GM23338 (cell line): ENCODE results near the gene ICAM1. TPM values are rescaled to one million over a fixed set of nuclear protein-coding genes. Genes with fewer than 3 reads are reported as not detected.

Experiments used
- ATAC-seq: fragments of 200-7000 bp; cut with Tn5 transposase; 3 replicates; pipeline ENCODE4 v1.9.1; 2020
- DNase-seq: peaks from one replicate; pipeline ENCODE4 v3.0.0-alpha.2; 2015; ENCODE audit warnings: low spot score
- H2AFZ ChIP-seq: fragments of 200-600 bp; sonication (generic); 2 replicates; pipeline ENCODE4 v1.8.0; 2016; ENCODE audit warnings: antibody characterized with exemption, mild to moderate bottlenecking, moderate library complexity
- H3F3A ChIP-seq: fragments of 200-600 bp; sonication (generic); replicated peaks from 2 replicates; pipeline ENCODE4 v1.8.0; 2017; ENCODE audit warnings: antibody characterized with exemption, mixed run types, low read depth
- H3K27ac ChIP-seq: fragments of 200-600 bp; sonication (generic); 2 replicates; pipeline ENCODE4 v1.6.1; 2016; ENCODE audit warnings: low read depth
- H3K27me3 ChIP-seq: fragments of 200-600 bp; sonication (generic); 2 replicates; pipeline ENCODE4 v1.8.0; 2016; ENCODE audit warnings: mild to moderate bottlenecking, mixed run types, moderate library complexity; ENCODE audit not compliant: insufficient read depth
- H3K36me3 ChIP-seq: fragments of 200-600 bp; sonication (generic); 2 replicates; pipeline ENCODE4 v1.8.0; 2016; ENCODE audit warnings: mild to moderate bottlenecking; ENCODE audit not compliant: insufficient read depth
- H3K4me1 ChIP-seq: fragments of 200-600 bp; sonication (generic); 2 replicates; pipeline ENCODE4 v1.8.0; 2016; ENCODE audit warnings: mild to moderate bottlenecking, moderate library complexity; ENCODE audit not compliant: insufficient read depth
- H3K4me2 ChIP-seq: fragments of 200-600 bp; sonication (generic); 2 replicates; pipeline ENCODE4 v1.7.1; 2017; ENCODE audit warnings: mixed run types
- H3K4me3 ChIP-seq: fragments of 200-600 bp; sonication (generic); 2 replicates; pipeline ENCODE4 v1.6.1; 2016; ENCODE audit warnings: mixed run types
- H3K79me2 ChIP-seq: fragments of 200-600 bp; sonication (generic); replicated peaks from 2 replicates; pipeline ENCODE4 v1.8.0; 2017; ENCODE audit warnings: mild to moderate bottlenecking; ENCODE audit not compliant: insufficient read depth
- H3K9me2 ChIP-seq: fragments of 200-600 bp; sonication (generic); 2 replicates; pipeline ENCODE4 v1.8.0; 2017; ENCODE audit not compliant: insufficient read depth
- H4K20me1 ChIP-seq: fragments of 200-600 bp; sonication (generic); replicated peaks from 2 replicates; pipeline ENCODE4 v1.8.0; 2017; ENCODE audit warnings: mild to moderate bottlenecking; ENCODE audit not compliant: insufficient read depth
- H3K27ac Mint-ChIP-seq: 2 replicates; pipeline ENCODE4 v1.8.0; 2020; ENCODE audit warnings: inconsistent platforms, mild to moderate bottlenecking, moderate library complexity, mixed read lengths
- H3K27me3 Mint-ChIP-seq: 3 replicates; pipeline ENCODE4 v1.8.0; 2022; ENCODE audit warnings: low read depth, mild to moderate bottlenecking, moderate library complexity, mixed read lengths, inconsistent platforms; ENCODE audit not compliant: insufficient read depth, poor library complexity
- H3K36me3 Mint-ChIP-seq: 3 replicates; pipeline ENCODE4 v1.8.0; 2021; ENCODE audit warnings: low read depth, mild to moderate bottlenecking, inconsistent platforms, moderate library complexity, mixed read lengths
- H3K4me1 Mint-ChIP-seq: 3 replicates; pipeline ENCODE4 v1.8.0; 2020; ENCODE audit warnings: mild to moderate bottlenecking, inconsistent platforms, mixed read lengths
- H3K4me3 Mint-ChIP-seq: 3 replicates; pipeline ENCODE4 v1.8.0; 2021; ENCODE audit warnings: moderate library complexity, mild to moderate bottlenecking, inconsistent platforms, mixed read lengths
- H3K9me3 Mint-ChIP-seq: 3 replicates; pipeline ENCODE4 v1.8.0; 2020; ENCODE audit warnings: moderate library complexity, mild to moderate bottlenecking, inconsistent platforms, mixed read lengths
- CREB1 ChIP-seq: fragments of 250-450 bp; sonication (Bioruptor Pico); IDR thresholded peaks from 2 replicates; pipeline ENCODE4 v1.5.0; 2020; ENCODE audit warnings: low read depth, mild to moderate bottlenecking, moderate library complexity
- CTCF ChIP-seq, 2 experiments: fragments of 200-600 bp in 1 of 2; sonication (generic) in 1 of 2; conservative IDR thresholded peaks; 2 replicates each; pipeline versions ENCODE4 v1.5.1 to v1.6.1; 2016 to 2017; ENCODE audit warnings: antibody characterized with exemption in 2 of 2, low read depth in 2 of 2, mild to moderate bottlenecking in 2 of 2, moderate library complexity in 1 of 2
- ETS1 ChIP-seq: IDR thresholded peaks from 2 replicates; pipeline ENCODE4 v1.6.1; 2016; ENCODE audit warnings: antibody characterized with exemption
- EZH2 ChIP-seq: fragments of 200-600 bp; sonication (generic); IDR thresholded peaks from one replicate; pipeline ENCODE4 v1.8.0; 2017; ENCODE audit warnings: antibody characterized with exemption, mild to moderate bottlenecking, low read depth; ENCODE audit not compliant: unreplicated experiment
- EZH2phosphoT487 ChIP-seq: fragments of 200-600 bp; sonication (generic); IDR thresholded peaks from one replicate; pipeline ENCODE4 v1.8.1; 2018; ENCODE audit warnings: antibody characterized with exemption; ENCODE audit not compliant: unreplicated experiment
- JUNB ChIP-seq: IDR thresholded peaks from one replicate; pipeline ENCODE4 v1.6.1; 2016; ENCODE audit warnings: antibody characterized with exemption; ENCODE audit not compliant: unreplicated experiment
- NANOG ChIP-seq: IDR thresholded peaks from 2 replicates; pipeline ENCODE4 v1.6.1; 2016; ENCODE audit warnings: antibody characterized with exemption, borderline replicate concordance
- POLR2AphosphoS5 ChIP-seq: IDR thresholded peaks from 2 replicates; pipeline ENCODE4 v1.6.1; 2016; ENCODE audit warnings: antibody characterized with exemption, low read depth
- REST ChIP-seq: IDR thresholded peaks from one replicate; pipeline ENCODE4 v1.6.1; 2018; ENCODE audit warnings: antibody characterized with exemption; ENCODE audit not compliant: unreplicated experiment
- STAT1 ChIP-seq: IDR thresholded peaks from one replicate; pipeline ENCODE4 v1.6.1; 2016; ENCODE audit warnings: antibody characterized with exemption; ENCODE audit not compliant: unreplicated experiment
- ZNF114 ChIP-seq: fragments of 250-450 bp; sonication (Bioruptor Pico); IDR thresholded peaks from 2 replicates; pipeline ENCODE4 v1.5.0; 2020; ENCODE audit warnings: mild to moderate bottlenecking, moderate library complexity
- ZNF331 ChIP-seq: fragments of 250-450 bp; sonication (Bioruptor Pico); IDR thresholded peaks from 2 replicates; pipeline ENCODE4 v1.5.0; 2020; ENCODE audit warnings: low read depth, mild to moderate bottlenecking, moderate library complexity
- ZNF462 ChIP-seq: fragments of 250-450 bp; sonication (Bioruptor Pico); IDR thresholded peaks from 2 replicates; pipeline ENCODE4 v1.5.0; 2020; ENCODE audit warnings: mild to moderate bottlenecking, moderate library complexity
- polyA plus RNA-seq: library from polyadenylated mRNA; unstranded; fragments of >200 nt; fragmentation: Nextera tagmentation; extraction: Ambion mirVana; gene quantifications from 2 replicates; pipeline ENCODE4 v1.2.1, GENCODE V29; 2016
- total RNA-seq: library from RNA; depleted of rRNA; stranded (reverse); fragments of >200 nt; shearing (Covaris generic); gene quantifications from 2 replicates; pipeline ENCODE4 v1.2.3, GENCODE V29; 2014

The ICAM1 gene
- total and polyA plus RNA-seq, 2 experiments from 2014 or later: 1.6 to 3.5 TPM

GRCh38 chr19:10317045-10317856 is 46.3 kb downstream of the ICAM1 start:
- no peak overlapping the region for H2AFZ ChIP-seq
- ATAC-seq: no peak
- H3K27ac Mint-ChIP-seq: no peak overlapping the region
- DNase-seq: no peak
- H4K20me1 ChIP-seq: peaks cover 3% of the 10 kb centered on the region; the same call in 1 of the 2 replicates
- H3K4me3 ChIP-seq: no peak overlapping the region
- H3K27me3 ChIP-seq: no peaks in the 10 kb centered on the region
- H3K79me2 ChIP-seq: peaks cover 6% of the 10 kb centered on the region
- H3F3A ChIP-seq: peaks cover 12% of the 10 kb centered on the region
- no peaks in the 10 kb centered on the region for H3K9me3 Mint-ChIP-seq
- no peak overlapping the region for H3K4me2 ChIP-seq
- H3K4me1 Mint-ChIP-seq: peaks cover 13% of the 10 kb centered on the region; the same call in 2 of the 3 replicates
- H3K36me3 ChIP-seq: peaks cover 10% of the 10 kb centered on the region; the same call in 1 of the 2 replicates
- H3K27ac ChIP-seq: 0 out of 2 replicates have a peak overlapping the region, but pooled peaks have one; percentile 83
- no peaks in the 10 kb centered on the region for H3K9me2 ChIP-seq
- H3K4me3 Mint-ChIP-seq: no peak overlapping the region; the same call in 2 of the 3 replicates
- H3K27me3 Mint-ChIP-seq: peaks cover 12% of the 10 kb centered on the region
- TF ChIP-seq CREB1 (CRISPR knock-in tag) (no peak), NANOG (no peak), EZH2phosphoT487 (no peak), JUNB (no peak), ZNF114 (CRISPR knock-in tag) (no peak), ZNF462 (CRISPR knock-in tag) (no peak), REST (no peak), CTCF (conservative IDR thresholded peaks at IDR 0.05; ENCODE audit: low read depth in 2 of 2) (no peak), EZH2 (no peak), ETS1 (no peak), STAT1 (no peak), ZNF331 (CRISPR knock-in tag) (no peak), POLR2AphosphoS5 (no peak)
- H3K36me3 Mint-ChIP-seq: peaks cover 37% of the 10 kb centered on the region
- peaks cover 12% of the 10 kb centered on the region; the same call in 1 of the 2 replicates for H3K4me1 ChIP-seq
